Smooth muscle cell (in vitro differentiated cells): ENCODE measurements around the gene SCAF4. TPM values are rescaled to one million over a fixed set of nuclear protein-coding genes. Genes with fewer than 3 reads are reported as not detected.

Experiments used
- DNase-seq: peaks from one replicate; lab custom pipeline; 2025; ENCODE audit not compliant: unreplicated experiment; lab: John Stamatoyannopoulos, UW
- H2AFZ ChIP-seq: fragments of 200-600 bp; sonication (generic); 2 replicates; pipeline ENCODE4 v1.6.0; 2016; ENCODE audit warnings: antibody characterized with exemption, low read depth, mild to moderate bottlenecking
- H3F3A ChIP-seq: fragments of 200-600 bp; sonication (generic); 2 replicates; pipeline ENCODE4 v1.6.0; 2017; ENCODE audit warnings: antibody characterized with exemption, low read depth
- H3K27ac ChIP-seq: fragments of 200-600 bp; sonication (generic); 2 replicates; pipeline ENCODE4 v1.5.1; 2016; ENCODE audit warnings: low read depth, mild to moderate bottlenecking
- H3K27me3 ChIP-seq: fragments of 200-600 bp; sonication (generic); 2 replicates; pipeline ENCODE4 v1.6.1; 2016; ENCODE audit warnings: low read depth, mild to moderate bottlenecking
- H3K36me3 ChIP-seq: fragments of 200-600 bp; sonication (generic); 2 replicates; pipeline ENCODE4 v1.5.1; 2016; ENCODE audit warnings: low read depth
- H3K4me1 ChIP-seq: fragments of 200-600 bp; sonication (generic); 2 replicates; pipeline ENCODE4 v1.5.1; 2016; ENCODE audit warnings: low read depth
- H3K4me2 ChIP-seq: fragments of 200-600 bp; sonication (generic); 2 replicates; pipeline ENCODE4 v1.6.0; 2016; ENCODE audit warnings: mild to moderate bottlenecking
- H3K4me3 ChIP-seq: fragments of 200-600 bp; sonication (generic); 2 replicates; pipeline ENCODE4 v1.5.1; 2016; ENCODE audit warnings: mild to moderate bottlenecking
- H3K79me2 ChIP-seq: fragments of 200-600 bp; sonication (generic); 2 replicates; pipeline ENCODE4 v1.6.0; 2016; ENCODE audit warnings: low read depth, mild to moderate bottlenecking
- H3K9ac ChIP-seq: fragments of 200-600 bp; sonication (generic); 2 replicates; pipeline ENCODE4 v1.6.0; 2016; ENCODE audit warnings: low read depth
- H3K9me3 ChIP-seq: fragments of 200-600 bp; sonication (generic); replicated peaks from 2 replicates; pipeline ENCODE4 v1.5.1; 2016; ENCODE audit warnings: low read depth
- H4K20me1 ChIP-seq: fragments of 200-600 bp; sonication (generic); 2 replicates; pipeline ENCODE4 v1.6.0; 2016; ENCODE audit warnings: low read depth
- WGBS: methylation state at CpG from one replicate; pipeline ENCODE4 v1.1.7; 2016; ENCODE audit warnings: low lambda C conversion rate; 5-methylcytosine and 5-hydroxymethylcytosine counted together
- polyA plus RNA-seq: library from polyadenylated mRNA; unstranded; fragments of >200 nt; fragmentation: Nextera tagmentation; extraction: Ambion mirVana; gene quantifications from 2 replicates; pipeline ENCODE4 v1.2.1, GENCODE V29; 2016
- small RNA-seq: library from RNA; depleted of rRNA; stranded (forward); fragments of <200 nt; gene quantifications from one replicate; pipeline ENCODE3, GENCODE V24; 2014
- total RNA-seq: library from RNA; depleted of rRNA; stranded (reverse); fragments of >200 nt; gene quantifications from 2 replicates; pipeline ENCODE4 v1.2.3, GENCODE V29; 2014
- TF ChIP-seq, protein P1 (sequence below): fragments of 200-600 bp; sonication (generic); IDR thresholded peaks from 2 replicates; pipeline ENCODE4 v1.5.1; 2017; ENCODE audit warnings: borderline replicate concordance, mild to moderate bottlenecking, antibody characterized with exemption; ENCODE audit not compliant: insufficient read depth, poor library complexity, severe bottlenecking

SCAF4 gene
- total and polyA plus RNA-seq, 2 experiments from 2014 or later, result 8.7 to 21.8 TPM

GRCh38 chr21:31624961-31625491, 106.9 kb downstream of the SCAF4 start:
- no peaks in the 10 kb centered on the region for H3K27me3 ChIP-seq
- 96% methylated on average over 11 of the region's 11 CpGs for WGBS
- H3K36me3 ChIP-seq, result no peaks in the 10 kb centered on the region
- H3K4me1 ChIP-seq, result no peaks in the 10 kb centered on the region
- H3K4me2 ChIP-seq, result no peak overlapping the region
- no peak overlapping the region for H3K27ac ChIP-seq
- TF ChIP-seq, protein P1, sequence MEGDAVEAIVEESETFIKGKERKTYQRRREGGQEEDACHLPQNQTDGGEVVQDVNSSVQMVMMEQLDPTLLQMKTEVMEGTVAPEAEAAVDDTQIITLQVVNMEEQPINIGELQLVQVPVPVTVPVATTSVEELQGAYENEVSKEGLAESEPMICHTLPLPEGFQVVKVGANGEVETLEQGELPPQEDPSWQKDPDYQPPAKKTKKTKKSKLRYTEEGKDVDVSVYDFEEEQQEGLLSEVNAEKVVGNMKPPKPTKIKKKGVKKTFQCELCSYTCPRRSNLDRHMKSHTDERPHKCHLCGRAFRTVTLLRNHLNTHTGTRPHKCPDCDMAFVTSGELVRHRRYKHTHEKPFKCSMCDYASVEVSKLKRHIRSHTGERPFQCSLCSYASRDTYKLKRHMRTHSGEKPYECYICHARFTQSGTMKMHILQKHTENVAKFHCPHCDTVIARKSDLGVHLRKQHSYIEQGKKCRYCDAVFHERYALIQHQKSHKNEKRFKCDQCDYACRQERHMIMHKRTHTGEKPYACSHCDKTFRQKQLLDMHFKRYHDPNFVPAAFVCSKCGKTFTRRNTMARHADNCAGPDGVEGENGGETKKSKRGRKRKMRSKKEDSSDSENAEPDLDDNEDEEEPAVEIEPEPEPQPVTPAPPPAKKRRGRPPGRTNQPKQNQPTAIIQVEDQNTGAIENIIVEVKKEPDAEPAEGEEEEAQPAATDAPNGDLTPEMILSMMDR, result no peak
- H2AFZ ChIP-seq, result no peak overlapping the region
- no peak overlapping the region for H3K9ac ChIP-seq
- H3K9me3 ChIP-seq, result no peaks in the 10 kb centered on the region
- no peaks in the 10 kb centered on the region for H3F3A ChIP-seq
- H3K79me2 ChIP-seq, result no peaks in the 10 kb centered on the region
- H3K4me3 ChIP-seq, result no peak overlapping the region
- H4K20me1 ChIP-seq, result no peaks in the 10 kb centered on the region
- no peak for DNase-seq

GRCh38 chr21:31624181-31624580, 107.7 kb downstream of the SCAF4 start:
- Histone ChIP-seq H4K20me1 (no peaks in the 10 kb centered on the region), H3K4me2 (no peak overlapping the region), H3F3A (no peaks in the 10 kb centered on the region), H3K4me3 (no peak overlapping the region), H3K36me3 (no peaks in the 10 kb centered on the region), H2AFZ (no peak overlapping the region), H3K27ac (no peak overlapping the region), H3K4me1 (no peaks in the 10 kb centered on the region), H3K9me3 (no peaks in the 10 kb centered on the region), H3K9ac (no peak overlapping the region), H3K27me3 (no peaks in the 10 kb centered on the region), H3K79me2 (no peaks in the 10 kb centered on the region)
- TF ChIP-seq, protein P1, result no peak
- no peak for DNase-seq
- 92% methylated on average over 3 of the region's 3 CpGs for WGBS

DNA sequence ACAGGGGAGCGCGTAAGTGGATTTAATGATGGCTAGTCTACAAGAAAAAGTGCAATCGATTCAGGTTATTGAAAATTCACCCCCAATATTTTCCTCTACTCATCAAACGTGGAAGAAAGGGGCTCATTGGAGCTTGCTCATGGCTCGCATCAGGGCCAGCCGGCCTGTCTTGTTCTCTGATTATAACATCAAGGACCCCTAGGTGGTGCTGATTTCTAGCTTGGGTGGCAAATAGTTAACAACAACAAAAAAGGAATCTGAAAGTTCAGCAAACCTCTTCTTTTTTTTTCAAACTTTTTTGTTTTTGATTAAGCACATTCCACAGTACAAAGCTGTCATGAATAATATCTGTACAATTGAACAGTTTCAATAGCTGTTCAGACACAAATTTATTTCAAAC, 108.3 kb downstream of the SCAF4 start:
- Histone ChIP-seq H3K27me3 (no peaks in the 10 kb centered on the region), H3K79me2 (no peaks in the 10 kb centered on the region), H4K20me1 (no peaks in the 10 kb centered on the region), H3K4me1 (no peaks in the 10 kb centered on the region), H3K36me3 (no peaks in the 10 kb centered on the region), H3K4me2 (no peak overlapping the region), H3K9ac (no peak overlapping the region), H3K27ac (no peak overlapping the region), H3F3A (no peaks in the 10 kb centered on the region), H3K4me3 (no peak overlapping the region), H3K9me3 (no peaks in the 10 kb centered on the region), H2AFZ (no peak overlapping the region)
- WGBS, result 78% methylated on average over 6 of the region's 6 CpGs
- no peak for DNase-seq
- TF ChIP-seq, protein P1, result no peak

- Histone ChIP-seq H3K79me2 (no peaks in the 10 kb centered on the region), H3K9ac (no peak overlapping the region), H3K27ac (no peak overlapping the region), H2AFZ (no peak overlapping the region), H3K4me1 (no peaks in the 10 kb centered on the region), H3K27me3 (no peaks in the 10 kb centered on the region), H3F3A (no peaks in the 10 kb centered on the region), H3K36me3 (no peaks in the 10 kb centered on the region), H3K9me3 (no peaks in the 10 kb centered on the region), H4K20me1 (no peaks in the 10 kb centered on the region), H3K4me3 (no peak overlapping the region), H3K4me2 (no peak overlapping the region)
- DNase-seq, result no peak
- WGBS, result 83% methylated on average over 3 of the region's 3 CpGs
- TF ChIP-seq, protein P1, result no peak
Observed at GRCh38 chr21:31622397-31622796, 109.5 kb downstream of the SCAF4 start.

Small RNAs within 50 kb of the gene (small RNA-seq; reads per million reads assigned to genes)
- not detected for gene RF01241

Other genes starting within 250 kb of the SCAF4 start
- 128 and 139 TPM in 2 replicates for gene SOD1, start 72.4 kb downstream of the SCAF4 start, total RNA-seq
- 229 and 232 TPM in 2 replicates for gene SOD1, start 72.4 kb downstream of the SCAF4 start, polyA plus RNA-seq
- gene HUNK, start 140.9 kb upstream of the SCAF4 start, total RNA-seq, result 5.5 and 8.6 TPM in 2 replicates
- gene HUNK, start 140.9 kb upstream of the SCAF4 start, polyA plus RNA-seq, result 7.0 and 11.6 TPM in 2 replicates